Astrocyte (in vitro differentiated cells and primary cell): Measurements from ENCODE around the gene ATXN7. TPM values are rescaled to one million over a fixed set of nuclear protein-coding genes. Genes with fewer than 3 reads are reported as not detected.

ENCODE experiments used
- DNase-seq: peaks from one replicate; pipeline ENCODE4 v3.0.0-alpha.2; 2010; ENCODE audit warnings: low read depth
- FAIRE-seq: peaks from 2 replicates; lab custom pipeline; 2011; peaks lifted over from hg19 to GRCh38; lab: Jason Lieb, UNC
- H2AFZ ChIP-seq: 2 replicates; pipeline ENCODE4 v1.6.0; 2012; ENCODE audit warnings: low read depth, low read length, inconsistent platforms
- H3K27ac ChIP-seq: 2 replicates; pipeline ENCODE4 v1.5.1; 2011; ENCODE audit warnings: low read depth, low read length, inconsistent platforms
- H3K27me3 ChIP-seq: 2 replicates; pipeline ENCODE4 v1.6.0; 2011; ENCODE audit warnings: low read length, inconsistent platforms; ENCODE audit not compliant: insufficient read depth
- H3K36me3 ChIP-seq: 2 replicates; pipeline ENCODE4 v1.5.1; 2011; ENCODE audit warnings: low read length, inconsistent platforms; ENCODE audit not compliant: insufficient read depth
- H3K4me1 ChIP-seq: 2 replicates; pipeline ENCODE4 v1.5.1; 2011; ENCODE audit warnings: low read length, inconsistent platforms; ENCODE audit not compliant: insufficient read depth
- H3K4me2 ChIP-seq: 2 replicates; pipeline ENCODE4 v1.6.0; 2012; ENCODE audit warnings: low read length, inconsistent platforms
- H3K4me3 ChIP-seq: 2 replicates; pipeline ENCODE4 v1.5.1; 2011; ENCODE audit warnings: low read depth, mild to moderate bottlenecking, low read length, inconsistent platforms; ENCODE audit not compliant: insufficient read depth
- H3K79me2 ChIP-seq: 2 replicates; pipeline ENCODE4 v1.6.0; 2012; ENCODE audit warnings: mild to moderate bottlenecking, low read length, inconsistent platforms; ENCODE audit not compliant: insufficient read depth
- H3K9ac ChIP-seq: 2 replicates; pipeline ENCODE4 v1.6.0; 2012; ENCODE audit warnings: mild to moderate bottlenecking, low read length, inconsistent platforms
- H3K9me3 ChIP-seq: 2 replicates; pipeline ENCODE4 v1.5.1; 2012; ENCODE audit warnings: low read depth, mild to moderate bottlenecking, low read length, inconsistent platforms; ENCODE audit not compliant: insufficient read depth
- H4K20me1 ChIP-seq: 2 replicates; pipeline ENCODE4 v1.6.0; 2012; ENCODE audit warnings: low read length, inconsistent platforms; ENCODE audit not compliant: insufficient read depth
- H3K27ac Mint-ChIP-seq: one replicate; pipeline ENCODE4 v1.8.0; 2021; ENCODE audit warnings: mild to moderate bottlenecking, mixed read lengths; ENCODE audit not compliant: unreplicated experiment
- H3K27me3 Mint-ChIP-seq: one replicate; pipeline ENCODE4 v1.8.0; 2021; ENCODE audit warnings: low read depth, mixed read lengths; ENCODE audit not compliant: unreplicated experiment
- H3K36me3 Mint-ChIP-seq: one replicate; pipeline ENCODE4 v1.8.0; 2021; ENCODE audit warnings: low read depth, mixed read lengths; ENCODE audit not compliant: unreplicated experiment
- H3K4me1 Mint-ChIP-seq: one replicate; pipeline ENCODE4 v1.8.0; 2021; ENCODE audit warnings: low read depth, mixed read lengths; ENCODE audit not compliant: unreplicated experiment
- H3K4me3 Mint-ChIP-seq: one replicate; pipeline ENCODE4 v1.8.0; 2021; ENCODE audit warnings: mild to moderate bottlenecking, moderate library complexity, mixed read lengths; ENCODE audit not compliant: unreplicated experiment
- H3K9me3 Mint-ChIP-seq: one replicate; pipeline ENCODE4 v1.8.0; 2021; ENCODE audit warnings: mild to moderate bottlenecking, mixed read lengths; ENCODE audit not compliant: unreplicated experiment
- EZH2 ChIP-seq: IDR thresholded peaks from 2 replicates; pipeline ENCODE4 v1.6.1; 2012; ENCODE audit warnings: mild to moderate bottlenecking, low read length, inconsistent platforms; ENCODE audit not compliant: insufficient read depth
- total RNA-seq: library from RNA; stranded (reverse); gene quantifications from 2 replicates; pipeline ENCODE4 v1.2.1, GENCODE V29; 2021
- TF ChIP-seq, protein P1 (sequence below): IDR thresholded peaks from 2 replicates; pipeline ENCODE4 v1.5.1; 2011; ENCODE audit warnings: low read depth, mild to moderate bottlenecking, inconsistent platforms, low read length, moderate library complexity; ENCODE audit not compliant: insufficient read depth

The ATXN7 gene
- total RNA-seq, 1 donor from 2014 or later: 17.6 TPM

DNA sequence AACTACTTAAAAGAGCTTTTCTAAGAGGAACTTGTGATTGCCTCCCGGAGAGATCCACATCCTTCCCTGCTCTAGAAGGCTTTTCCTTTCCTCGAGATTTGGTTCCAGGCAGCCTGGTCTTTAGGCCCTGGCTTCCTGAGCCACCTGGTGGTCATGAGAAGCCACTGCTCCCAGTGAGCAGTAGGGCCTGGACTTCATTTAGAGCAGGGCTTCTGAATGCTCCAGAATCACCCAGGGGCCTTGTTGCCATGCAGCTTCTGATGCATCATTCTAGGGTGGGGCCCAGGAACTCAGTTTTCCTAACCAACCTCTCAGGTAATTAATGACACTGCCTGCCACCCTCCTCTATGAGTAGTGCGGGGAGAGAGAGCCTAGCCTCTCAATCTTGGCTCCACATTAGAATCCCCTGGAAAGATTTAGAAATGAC lies 130.0 kb downstream of the ATXN7 start:
- Mint-ChIP-seq H3K36me3 (peaks cover 48% of the 10 kb centered on the region), H3K4me3 (no peak overlapping the region), H3K4me1 (peaks cover 4% of the 10 kb centered on the region), H3K27me3 (no peaks in the 10 kb centered on the region), H3K9me3 (no peaks in the 10 kb centered on the region), H3K27ac (no peak overlapping the region)
- Histone ChIP-seq H4K20me1 (peaks cover 26% of the 10 kb centered on the region), H3K79me2 (no peaks in the 10 kb centered on the region), H3K27me3 (no peaks in the 10 kb centered on the region), H3K36me3 (peaks cover 50% of the 10 kb centered on the region), H3K27ac (no peak overlapping the region), H2AFZ (no peak overlapping the region), H3K4me1 (no peaks in the 10 kb centered on the region), H3K4me2 (no peak overlapping the region), H3K9ac (no peak overlapping the region), H3K4me3 (no peak overlapping the region), H3K9me3 (no peaks in the 10 kb centered on the region)
- FAIRE-seq (peak; percentile 32), DNase-seq (peak; percentile 43)
- TF ChIP-seq, protein P1, sequence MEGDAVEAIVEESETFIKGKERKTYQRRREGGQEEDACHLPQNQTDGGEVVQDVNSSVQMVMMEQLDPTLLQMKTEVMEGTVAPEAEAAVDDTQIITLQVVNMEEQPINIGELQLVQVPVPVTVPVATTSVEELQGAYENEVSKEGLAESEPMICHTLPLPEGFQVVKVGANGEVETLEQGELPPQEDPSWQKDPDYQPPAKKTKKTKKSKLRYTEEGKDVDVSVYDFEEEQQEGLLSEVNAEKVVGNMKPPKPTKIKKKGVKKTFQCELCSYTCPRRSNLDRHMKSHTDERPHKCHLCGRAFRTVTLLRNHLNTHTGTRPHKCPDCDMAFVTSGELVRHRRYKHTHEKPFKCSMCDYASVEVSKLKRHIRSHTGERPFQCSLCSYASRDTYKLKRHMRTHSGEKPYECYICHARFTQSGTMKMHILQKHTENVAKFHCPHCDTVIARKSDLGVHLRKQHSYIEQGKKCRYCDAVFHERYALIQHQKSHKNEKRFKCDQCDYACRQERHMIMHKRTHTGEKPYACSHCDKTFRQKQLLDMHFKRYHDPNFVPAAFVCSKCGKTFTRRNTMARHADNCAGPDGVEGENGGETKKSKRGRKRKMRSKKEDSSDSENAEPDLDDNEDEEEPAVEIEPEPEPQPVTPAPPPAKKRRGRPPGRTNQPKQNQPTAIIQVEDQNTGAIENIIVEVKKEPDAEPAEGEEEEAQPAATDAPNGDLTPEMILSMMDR: peak; percentile 95
- TF ChIP-seq EZH2: no peak

- FAIRE-seq (no peak), DNase-seq (no peak)
- H3K9ac ChIP-seq: no peak overlapping the region
- no peaks in the 10 kb centered on the region for H3K9me3 Mint-ChIP-seq
- H4K20me1 ChIP-seq: peaks cover 22% of the 10 kb centered on the region
- H3K27me3 ChIP-seq: no peaks in the 10 kb centered on the region
- no peaks in the 10 kb centered on the region for H3K27me3 Mint-ChIP-seq
- no peak for TF ChIP-seq EZH2
- TF ChIP-seq, protein P1: no peak
- H2AFZ ChIP-seq: no peak overlapping the region
- no peak overlapping the region for H3K4me2 ChIP-seq
- H3K4me3 Mint-ChIP-seq: no peak overlapping the region
- no peak overlapping the region for H3K4me3 ChIP-seq
- H3K4me1 Mint-ChIP-seq: peaks cover 8% of the 10 kb centered on the region
- H3K27ac ChIP-seq: no peak overlapping the region
- peaks cover 43% of the 10 kb centered on the region for H3K36me3 ChIP-seq
- no peaks in the 10 kb centered on the region for H3K79me2 ChIP-seq
- H3K4me1 ChIP-seq: no peaks in the 10 kb centered on the region
- H3K9me3 ChIP-seq: no peaks in the 10 kb centered on the region
- peaks cover 46% of the 10 kb centered on the region for H3K36me3 Mint-ChIP-seq
- H3K27ac Mint-ChIP-seq: no peak overlapping the region
These were observed 131.4 kb downstream of the ATXN7 start for GRCh38 chr3:63995086-63995485.

DNA sequence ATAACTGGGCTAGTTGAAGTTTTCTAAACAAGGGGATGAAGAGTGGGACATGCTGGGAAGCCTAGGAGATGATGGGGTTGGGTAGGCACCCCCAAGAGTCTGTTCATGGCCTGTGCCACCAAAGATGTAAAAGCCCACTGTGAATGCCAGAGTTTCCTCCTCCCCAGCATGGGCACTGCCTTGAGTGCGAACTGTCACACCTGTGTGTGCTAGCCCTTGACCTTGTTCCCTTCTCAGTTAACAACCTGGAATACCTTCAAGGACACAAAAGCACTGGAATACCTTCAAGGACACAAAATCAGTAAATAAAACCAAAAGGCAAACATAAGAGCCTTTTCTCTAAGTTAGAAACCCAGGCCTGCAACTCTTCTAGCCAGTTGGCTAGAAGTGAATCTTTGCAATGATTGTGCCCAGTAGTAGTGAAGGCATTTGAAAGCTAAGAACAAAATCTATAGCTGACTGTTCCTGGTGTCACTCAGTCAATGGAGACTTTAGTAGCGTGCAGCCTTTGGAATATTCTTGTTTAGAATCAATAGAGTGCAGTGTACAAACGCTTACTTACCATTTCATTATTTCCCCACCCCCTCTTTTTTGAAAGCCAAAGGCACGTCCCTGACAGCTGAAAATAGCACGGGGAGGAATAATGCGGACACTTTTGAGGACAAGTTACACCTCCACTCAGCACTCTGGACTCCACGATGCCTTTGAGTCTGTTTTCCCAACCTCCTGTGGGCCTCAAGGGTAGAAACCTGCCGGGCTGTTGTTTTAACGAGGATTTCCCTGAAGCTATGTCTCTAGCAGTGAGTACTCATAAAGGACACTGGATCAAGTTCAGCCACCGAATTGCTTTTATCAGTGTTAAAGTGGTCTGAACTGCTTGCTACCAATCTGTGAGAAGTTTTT lies 135.4 kb downstream of the ATXN7 start:
- Histone ChIP-seq H3K27ac (no peak overlapping the region), H3K9me3 (no peaks in the 10 kb centered on the region), H3K9ac (no peak overlapping the region), H3K4me2 (no peak overlapping the region), H3K79me2 (no peaks in the 10 kb centered on the region), H3K36me3 (peaks cover 43% of the 10 kb centered on the region), H4K20me1 (peaks cover 15% of the 10 kb centered on the region), H2AFZ (no peak overlapping the region), H3K27me3 (no peaks in the 10 kb centered on the region), H3K4me1 (no peaks in the 10 kb centered on the region), H3K4me3 (no peak overlapping the region)
- no peak overlapping the region for H3K4me3 Mint-ChIP-seq
- H3K9me3 Mint-ChIP-seq: no peaks in the 10 kb centered on the region
- H3K27ac Mint-ChIP-seq: no peak overlapping the region
- peaks cover 29% of the 10 kb centered on the region for H3K36me3 Mint-ChIP-seq
- TF ChIP-seq, protein P1: no peak
- no peak for TF ChIP-seq EZH2
- peaks cover 11% of the 10 kb centered on the region for H3K4me1 Mint-ChIP-seq
- FAIRE-seq (no peak), DNase-seq (no peak)
- H3K27me3 Mint-ChIP-seq: no peaks in the 10 kb centered on the region
